Measurements from ENCODE around the gene CYBC1.

- TF ChIP-seq RAD21 (conservative IDR thresholded peaks at IDR 0.05 in 1 of 2, IDR thresholded peaks at IDR 0.05 in 1 of 2) (no peak), USF2 (IDR thresholded peaks at IDR 0.05) (no peak), HOXB13 (CRISPR knock-in tag; IDR thresholded peaks at IDR 0.05; ENCODE audit: low read depth) (no peak), RFX5 (IDR thresholded peaks at IDR 0.05) (no peak), REST (IDR thresholded peaks at IDR 0.05) (no peak)
Measured at GRCh38 chr17:82439829-82440365, 10.7 kb downstream of the CYBC1 start.
